Non-pigmented ciliary epithelial cell (primary cell): ENCODE data around the gene MAOA.
"Not testable (repeated sequence)": the region's sequence is repeated elsewhere in the genome, so short reads cannot be mapped to it uniquely, and the experiment has no call there.

Experiments
- DNase-seq: peaks from one replicate; pipeline ENCODE4 v3.0.0-alpha.2; 2010; ENCODE audit warnings: low read depth

Gene MAOA

DNA sequence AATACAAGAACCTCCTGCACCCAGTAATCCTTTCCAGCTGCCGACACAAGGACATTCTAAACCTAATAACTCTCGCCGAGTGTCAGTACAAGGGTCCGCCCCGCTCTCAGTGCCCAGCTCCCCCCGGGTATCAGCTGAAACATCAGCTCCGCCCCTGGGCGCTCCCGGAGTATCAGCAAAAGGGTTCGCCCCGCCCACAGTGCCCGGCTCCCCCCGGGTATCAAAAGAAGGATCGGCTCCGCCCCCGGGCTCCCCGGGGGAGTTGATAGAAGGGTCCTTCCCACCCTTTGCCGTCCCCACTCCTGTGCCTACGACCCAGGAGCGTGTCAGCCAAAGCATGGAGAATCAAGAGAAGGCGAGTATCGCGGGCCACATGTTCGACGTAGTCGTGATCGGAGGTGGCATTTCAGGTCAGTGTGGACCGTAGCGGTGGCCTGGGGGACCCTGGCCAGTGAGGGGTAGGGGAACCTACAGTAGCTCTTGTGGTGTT is at the start of gene MAOA:
TSS of gene MAOA (plus strand) at position 295 of the 490 bp plus-strand sequence. CDS start at position 338, 43 bp downstream.
- DNase-seq = no peak

DNA sequence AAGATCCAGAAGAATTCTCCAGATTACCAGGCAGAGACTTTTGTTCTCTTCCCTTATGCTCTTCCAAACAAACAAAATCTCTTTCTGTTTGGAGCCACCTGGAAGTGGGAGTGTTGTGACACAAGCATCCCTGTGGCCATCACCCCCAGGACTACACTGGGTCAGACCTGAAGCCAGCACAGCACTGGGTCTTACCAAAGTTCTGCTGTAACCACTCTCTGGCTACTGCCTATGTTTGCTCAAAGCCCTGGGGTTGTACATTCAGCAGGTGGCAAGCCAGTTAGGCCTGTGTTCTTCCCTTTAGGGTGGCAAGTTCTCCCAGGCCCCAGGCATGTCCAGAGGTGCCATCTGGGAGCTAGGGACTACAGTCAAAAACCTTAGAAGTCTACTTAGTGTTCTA is 43.7 kb upstream of the MAOA start:
- DNase-seq = no peak

DNA sequence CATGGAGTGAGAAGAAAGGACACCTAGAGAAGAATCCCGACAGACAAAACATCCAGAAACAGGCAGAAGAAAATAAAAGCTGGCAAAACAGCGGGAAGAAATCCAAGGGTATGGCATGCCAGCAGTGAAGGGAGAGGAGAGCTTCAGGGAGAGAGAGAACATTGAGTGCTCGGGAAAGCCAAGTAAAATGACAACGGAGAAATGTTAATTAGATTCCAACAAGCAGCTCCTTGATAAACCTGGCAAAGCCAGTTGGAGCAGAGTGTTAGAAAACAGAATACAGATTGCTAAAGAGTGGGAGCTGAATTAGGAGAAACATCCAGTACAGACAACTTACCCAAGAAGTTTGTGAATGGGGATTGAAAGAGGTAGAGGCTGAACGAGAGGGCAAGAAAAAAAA is 40.4 kb upstream of the MAOA start:
- DNase-seq = no peak

GRCh38 chrX:43618366-43619205 is 37.5 kb upstream of the MAOA start:
- DNase-seq = no peak

GRCh38 chrX:43619861-43620260 is 36.2 kb upstream of the MAOA start:
- DNase-seq = not testable (repeated sequence)

DNA sequence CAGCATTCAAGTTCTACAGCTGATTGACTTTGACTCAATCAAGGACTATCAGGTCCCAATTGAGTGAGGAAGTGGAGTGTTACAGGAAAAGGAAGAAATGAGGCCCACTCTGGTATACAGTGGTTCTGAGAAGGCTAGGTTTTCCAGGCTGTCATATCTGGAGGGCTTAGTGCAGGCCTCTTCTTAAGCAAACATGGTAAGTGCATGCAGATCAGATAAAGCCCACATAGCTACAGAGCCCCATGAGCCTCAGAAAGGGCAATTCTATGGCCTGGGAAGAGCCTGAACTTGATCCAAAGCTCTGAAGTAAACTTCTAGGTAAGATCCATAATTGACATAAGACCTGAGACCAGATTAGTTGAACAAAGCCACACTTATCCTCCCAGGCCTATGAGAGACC is 29.0 kb upstream of the MAOA start:
- no peak for DNase-seq

GRCh38 chrX:43627669-43628068 is 28.4 kb upstream of the MAOA start:
- no peak for DNase-seq

DNA sequence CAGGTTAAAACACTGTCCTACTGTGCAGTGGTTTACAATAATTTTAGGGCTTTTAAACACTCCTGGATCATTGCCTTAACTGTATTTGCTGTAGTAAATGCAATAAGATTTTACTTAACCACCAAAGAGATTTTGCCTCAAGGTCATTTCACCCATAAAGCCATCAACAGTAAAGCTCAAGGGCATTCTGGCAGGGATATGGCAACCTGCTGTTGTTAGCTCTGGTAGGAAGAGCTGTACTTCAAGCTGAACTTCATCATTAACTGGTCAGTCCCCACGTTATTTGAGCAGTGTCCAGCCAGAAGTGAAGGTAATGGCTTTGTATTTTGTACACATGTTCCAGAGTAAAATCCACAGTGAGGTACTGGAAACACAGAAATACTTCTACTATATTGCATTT is 26.9 kb upstream of the MAOA start:
- DNase-seq = no peak

DNA sequence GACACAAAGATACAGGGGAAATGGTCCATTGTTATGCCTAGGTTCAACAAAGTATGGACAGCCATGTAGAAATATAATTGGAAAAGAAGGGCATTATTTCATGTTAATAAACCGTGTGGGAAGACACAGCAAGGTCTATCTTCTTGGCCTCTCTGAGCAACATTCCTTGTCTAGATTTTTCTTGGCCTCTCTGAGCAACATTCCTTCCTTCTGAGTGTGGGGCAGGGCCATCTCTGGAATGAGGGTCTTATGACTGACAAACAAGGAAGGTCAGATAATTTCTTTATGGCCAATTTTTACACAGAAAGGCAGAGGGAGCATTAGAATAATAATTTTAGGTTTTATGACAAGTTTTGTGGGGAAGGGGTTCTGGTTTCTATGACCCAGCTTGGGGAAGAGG is 24.3 kb upstream of the MAOA start:
- DNase-seq = no peak

- no peak for DNase-seq
Measured at GRCh38 chrX:43633081-43633480, 23.0 kb upstream of the MAOA start.

DNA sequence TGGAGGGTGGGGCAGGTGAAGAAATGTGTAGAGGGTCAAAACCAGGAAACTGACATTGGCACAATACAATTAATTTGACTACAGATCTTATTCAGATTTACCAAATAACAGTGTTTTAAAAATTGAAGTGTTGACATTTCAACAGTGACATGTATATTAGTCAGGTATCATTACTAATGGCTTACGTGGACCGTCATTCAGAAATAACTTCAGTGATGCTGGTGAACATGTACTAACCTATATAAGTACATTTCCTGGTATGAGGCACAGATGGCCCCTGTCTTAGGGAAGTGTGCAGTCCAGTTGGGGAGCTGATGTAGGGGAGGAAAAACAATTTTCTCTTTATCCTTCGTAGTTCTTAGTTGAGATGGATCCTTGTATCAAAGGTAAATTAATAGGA is 22.3 kb upstream of the MAOA start:
- DNase-seq = no peak

DNA sequence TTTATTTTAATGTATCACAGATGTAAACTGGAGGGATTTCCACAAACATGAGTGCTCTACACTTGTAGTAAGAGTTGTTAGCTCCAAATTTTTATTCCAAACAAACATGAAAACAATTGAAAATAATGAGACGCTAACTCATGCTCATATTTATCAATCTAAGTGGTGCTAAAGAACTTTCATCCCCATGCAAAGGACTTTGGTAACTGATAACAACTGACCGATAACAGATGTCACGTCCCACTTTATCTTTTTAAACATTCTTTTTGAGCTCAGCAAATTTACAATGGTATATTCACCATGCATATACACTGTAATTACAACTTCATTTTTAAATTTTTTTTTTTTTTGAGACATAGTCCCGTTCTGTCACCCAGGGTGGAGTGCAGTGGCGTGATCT is 15.6 kb upstream of the MAOA start:
- DNase-seq = no peak

DNA sequence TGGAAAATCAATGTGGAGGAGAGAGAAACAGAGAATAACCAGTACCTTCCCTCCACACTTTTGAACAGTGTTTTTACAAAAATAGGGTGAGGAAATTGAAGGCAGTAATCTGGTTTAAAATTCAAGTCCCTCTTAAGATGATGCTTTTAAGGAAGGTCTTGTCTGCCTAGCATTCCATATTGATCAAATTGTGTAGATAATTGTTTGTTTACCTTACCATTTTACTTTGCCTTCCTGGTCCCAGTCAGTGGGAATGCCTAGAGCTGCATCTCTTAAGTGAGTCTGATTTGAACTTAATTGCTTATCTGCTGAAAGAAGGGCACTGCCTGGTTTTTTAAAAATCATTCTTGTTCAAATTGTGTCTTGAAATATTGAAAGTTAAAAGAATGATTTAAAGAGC is 14.4 kb upstream of the MAOA start:
- DNase-seq = no peak

DNA sequence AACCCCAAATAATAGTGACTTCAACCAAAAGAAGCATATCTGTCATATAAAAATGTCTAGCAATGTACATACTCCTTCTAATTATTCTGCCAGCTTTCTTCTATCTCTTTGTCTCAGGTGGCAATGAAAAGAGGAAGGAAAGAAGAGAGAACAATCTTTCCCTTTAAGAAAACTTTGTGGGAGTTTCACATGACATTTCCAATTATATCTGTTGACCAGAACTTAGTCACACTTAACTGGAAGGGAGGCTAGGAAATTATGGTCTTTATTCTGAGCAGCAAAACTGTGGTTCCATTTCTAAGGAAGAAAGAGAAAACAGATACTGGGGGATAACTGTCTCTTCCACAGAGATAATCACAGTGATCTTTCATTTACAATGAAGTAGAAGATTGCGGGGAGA is 12.9 kb upstream of the MAOA start:
- no peak for DNase-seq

DNA sequence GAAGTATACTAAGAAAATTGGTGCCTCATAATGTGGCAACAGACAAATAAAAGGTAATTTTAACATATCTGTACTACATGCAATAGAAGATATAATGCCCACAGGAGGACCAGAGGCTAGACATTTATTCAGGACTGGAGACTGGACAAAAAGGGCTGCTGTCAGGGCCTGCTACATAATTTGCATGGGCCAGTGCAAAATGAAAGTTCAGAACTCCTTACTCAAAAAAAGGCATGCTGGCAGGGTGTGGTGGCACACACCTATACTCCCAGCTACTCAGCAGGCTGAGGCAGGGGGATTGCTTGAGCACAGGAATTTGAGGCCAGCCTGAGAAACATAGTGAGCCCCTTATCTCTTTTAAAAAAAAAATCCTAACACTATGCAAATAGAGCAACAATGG is 12.4 kb upstream of the MAOA start:
- no peak for DNase-seq

GRCh38 chrX:43644124-43644701 is 11.9 kb upstream of the MAOA start:
- peak; percentile 40 for DNase-seq

- no peak for DNase-seq
Measured at GRCh38 chrX:43646800-43647199, 9.3 kb upstream of the MAOA start.

DNA sequence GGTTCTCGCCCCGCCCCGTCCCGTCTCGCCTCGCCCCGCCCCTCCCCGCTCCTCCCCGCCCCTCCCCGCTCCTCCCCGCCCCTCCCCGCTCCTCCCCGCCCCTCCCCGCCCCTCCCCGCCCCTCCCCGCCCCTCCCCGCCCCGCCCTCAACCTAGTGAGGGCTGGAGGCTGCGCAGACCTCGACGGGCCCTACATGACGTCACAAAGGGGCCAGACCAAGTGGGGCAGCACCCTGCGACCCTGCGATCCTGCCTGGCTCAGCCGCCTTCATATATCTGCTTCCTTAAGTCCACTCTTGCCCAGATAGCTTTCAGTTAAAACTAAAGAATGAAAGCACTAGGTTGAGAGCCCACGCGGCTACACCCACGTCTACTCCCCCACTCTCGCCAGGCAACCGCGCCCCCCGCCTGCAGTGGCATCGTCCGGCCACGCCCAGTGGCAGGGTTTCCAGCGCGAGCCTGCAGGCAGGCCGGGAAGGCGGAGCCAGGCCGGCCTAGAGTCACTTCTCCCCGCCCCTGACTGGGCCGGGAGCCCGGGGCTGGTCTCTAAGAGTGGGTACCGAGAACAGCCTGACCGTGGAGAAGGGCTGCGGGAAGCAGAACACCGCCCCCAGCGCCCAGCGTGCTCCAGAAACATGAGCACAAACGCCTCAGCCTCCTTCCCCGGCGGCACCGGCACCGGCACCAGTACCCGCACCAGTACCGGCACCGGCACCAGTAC is 1.5 kb upstream of the MAOA start:
- peak; percentile 56 for DNase-seq

GRCh38 chrX:43655151-43656004 is 721 bp upstream of the MAOA start:
- DNase-seq = no peak

GRCh38 chrX:43657671-43658070 is 1.6 kb downstream of the MAOA start:
- no peak for DNase-seq

DNA sequence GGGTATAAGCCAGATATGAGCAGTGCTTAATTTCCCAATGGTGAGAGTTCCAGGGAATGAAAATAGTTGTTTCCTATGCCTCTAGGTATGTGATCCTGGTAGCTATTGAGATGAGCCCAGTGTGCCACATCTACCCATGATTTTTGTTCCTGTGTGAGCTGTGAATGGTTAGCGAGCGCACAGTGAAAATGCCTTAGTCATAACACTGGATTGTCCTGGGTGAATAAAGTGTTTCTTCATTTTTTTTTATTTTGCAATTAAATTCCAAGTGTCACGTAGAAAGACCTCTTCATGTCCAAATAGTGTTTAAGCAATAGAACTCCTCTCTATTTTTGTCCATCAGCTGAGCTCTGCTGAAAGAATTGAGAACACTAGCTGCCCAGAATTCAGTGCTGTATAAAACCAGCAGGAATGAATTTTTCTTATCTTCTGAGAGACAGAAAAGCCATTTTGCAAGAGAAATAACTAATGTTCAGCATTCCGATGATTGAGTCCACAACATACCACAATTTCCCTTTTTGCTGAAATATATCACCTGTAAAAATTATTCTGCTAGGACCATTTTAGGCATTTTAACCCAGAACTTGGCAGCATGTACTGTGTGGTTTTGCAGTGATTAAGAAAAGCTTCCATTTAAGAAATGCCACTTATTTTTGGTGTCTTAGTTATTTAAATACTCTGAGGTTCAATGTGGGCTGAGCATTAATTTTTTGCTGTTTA is 5.6 kb downstream of the MAOA start:
- DNase-seq = no peak
